Daoy (cell line): ENCODE data around the gene PXDN. TPM values are rescaled to one million over a fixed set of nuclear protein-coding genes. Genes with fewer than 3 reads are reported as not detected.

Experiments
- DNase-seq: peaks from one replicate; pipeline ENCODE4 v3.0.0-alpha.2; 2015; ENCODE audit warnings: low read depth
- total RNA-seq: library from RNA; depleted of rRNA; stranded (reverse); fragments of >200 nt; shearing (Covaris generic); gene quantifications from 2 replicates; pipeline ENCODE4 v1.2.3, GENCODE V29; 2014

PXDN gene
- total RNA-seq, 1 experiment from 2014 or later = 173 TPM

DNA sequence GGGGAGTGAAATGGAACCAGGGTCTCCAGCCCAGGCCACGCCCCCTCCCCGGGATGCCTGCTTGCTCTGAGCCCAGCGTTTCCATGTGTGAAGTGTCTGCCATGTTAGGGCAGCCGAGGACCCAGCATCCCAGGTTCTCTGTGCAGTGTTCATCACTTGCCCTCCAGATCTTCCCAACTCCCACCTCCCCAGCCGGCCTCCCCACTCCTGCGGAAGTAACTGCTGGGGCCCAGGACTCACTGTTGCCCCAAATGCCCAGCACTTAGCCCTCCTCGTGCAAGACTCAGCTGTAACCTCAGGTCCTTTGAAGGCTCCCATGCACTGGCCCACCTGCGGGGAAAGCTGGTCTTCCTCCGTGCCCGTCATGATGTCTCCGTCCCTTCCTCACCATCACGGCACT lies 9.7 kb upstream of the PXDN start:
- no peak for DNase-seq

DNA sequence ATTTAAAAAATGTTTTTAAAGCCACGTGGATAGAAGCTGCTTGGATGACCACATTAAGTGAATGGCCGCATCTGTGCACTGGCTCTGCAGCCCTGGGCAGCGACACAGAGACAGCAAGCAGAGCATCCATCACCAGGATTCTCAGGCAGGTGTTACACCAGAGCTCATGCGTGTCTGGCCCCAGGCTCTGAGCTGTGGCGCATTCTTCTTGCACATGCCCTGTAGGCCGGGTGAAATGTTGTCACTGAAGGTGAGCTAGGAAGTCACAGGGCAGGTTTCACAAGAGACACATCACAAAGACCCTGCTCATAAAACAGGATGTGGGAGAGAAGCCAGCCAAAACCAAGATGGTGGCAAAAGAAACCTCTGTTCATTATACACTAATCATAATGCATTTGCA lies 8.4 kb upstream of the PXDN start:
- DNase-seq = no peak

DNA sequence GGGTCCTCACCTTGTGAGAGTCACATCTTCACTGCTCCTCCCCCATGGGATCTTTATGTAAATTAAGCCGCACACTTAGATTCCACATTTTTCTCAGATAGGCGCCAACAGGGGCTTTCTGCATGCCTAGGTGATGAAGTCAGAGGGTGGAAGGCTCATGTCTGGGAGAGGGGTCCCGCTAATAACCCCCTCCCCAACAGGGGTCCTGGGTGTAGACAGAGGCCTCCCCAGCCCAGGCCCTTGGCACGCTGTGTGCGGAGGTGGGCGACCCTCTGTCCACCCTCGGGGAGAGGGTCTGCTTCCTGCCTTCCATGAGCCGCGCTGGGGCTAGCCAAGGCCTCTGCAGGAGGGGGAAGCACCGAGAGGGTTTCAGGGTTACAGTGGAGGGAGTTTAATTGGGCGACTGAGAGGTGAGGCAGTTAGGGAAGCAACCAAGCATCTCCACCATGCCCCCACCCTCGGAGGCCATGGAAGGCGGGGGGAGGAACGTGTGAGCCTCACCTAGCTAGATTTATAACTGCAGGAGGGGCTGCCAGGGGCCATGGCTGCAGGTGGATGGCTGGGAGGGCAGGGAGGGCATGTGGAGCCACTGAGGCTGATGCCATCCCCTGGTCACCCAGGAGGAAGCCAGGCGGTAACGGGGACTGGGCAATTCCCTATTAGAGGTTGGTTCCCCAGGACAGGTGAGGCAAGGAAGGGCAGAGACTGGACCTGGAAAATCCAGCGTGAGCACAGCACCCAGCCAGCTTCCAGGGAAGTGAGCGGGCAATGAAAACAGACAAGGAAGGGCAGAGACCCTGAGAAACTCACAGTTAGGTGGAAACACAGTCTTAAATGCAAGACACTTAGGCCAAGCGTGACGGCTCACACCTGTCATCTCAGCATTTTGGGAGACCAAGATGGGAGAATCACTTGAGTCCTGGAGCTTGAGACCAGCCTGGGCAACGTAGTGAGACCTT lies 7.7 kb upstream of the PXDN start:
- DNase-seq = no peak

DNA sequence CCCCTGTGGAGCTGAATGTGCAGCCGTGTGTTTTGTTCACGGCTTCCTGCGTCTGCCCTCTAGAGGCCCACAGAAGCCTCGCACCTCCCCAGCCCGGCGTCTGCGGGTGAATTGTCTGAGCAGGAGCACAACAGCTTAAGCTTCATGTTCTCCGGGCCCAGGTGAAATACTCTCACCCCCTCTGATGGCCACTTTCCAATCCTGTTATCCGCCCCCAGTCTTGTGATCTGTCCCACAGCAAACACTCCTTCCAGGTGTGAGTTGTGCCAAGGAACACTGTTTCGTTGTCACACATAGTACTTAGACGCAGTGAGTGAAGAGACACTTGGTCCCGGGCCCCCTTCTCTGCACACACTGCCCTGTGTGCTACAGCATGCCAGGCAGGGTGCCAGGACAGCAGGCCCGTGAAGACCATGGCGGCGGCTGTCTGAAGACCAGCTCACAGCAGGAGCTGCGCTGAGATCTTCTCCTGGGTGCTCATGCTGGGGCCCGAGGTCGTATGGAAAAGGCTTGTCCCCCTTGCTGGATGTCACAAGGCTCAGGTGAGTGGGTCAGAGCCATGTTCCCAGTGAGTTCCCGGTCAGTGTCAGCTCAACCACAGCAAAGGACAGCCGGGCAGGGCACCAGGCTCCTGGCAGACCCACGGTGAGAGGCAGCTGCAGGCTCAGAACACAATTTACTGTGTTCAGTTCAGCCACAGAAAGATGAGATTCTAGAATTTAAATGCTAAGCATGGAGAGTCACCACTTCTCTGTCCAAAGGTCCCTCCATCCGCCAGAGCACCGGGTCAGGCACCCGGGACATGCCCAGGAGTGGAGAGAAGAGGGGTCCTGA lies 6.8 kb upstream of the PXDN start:
- peak; percentile 89 for DNase-seq

DNA sequence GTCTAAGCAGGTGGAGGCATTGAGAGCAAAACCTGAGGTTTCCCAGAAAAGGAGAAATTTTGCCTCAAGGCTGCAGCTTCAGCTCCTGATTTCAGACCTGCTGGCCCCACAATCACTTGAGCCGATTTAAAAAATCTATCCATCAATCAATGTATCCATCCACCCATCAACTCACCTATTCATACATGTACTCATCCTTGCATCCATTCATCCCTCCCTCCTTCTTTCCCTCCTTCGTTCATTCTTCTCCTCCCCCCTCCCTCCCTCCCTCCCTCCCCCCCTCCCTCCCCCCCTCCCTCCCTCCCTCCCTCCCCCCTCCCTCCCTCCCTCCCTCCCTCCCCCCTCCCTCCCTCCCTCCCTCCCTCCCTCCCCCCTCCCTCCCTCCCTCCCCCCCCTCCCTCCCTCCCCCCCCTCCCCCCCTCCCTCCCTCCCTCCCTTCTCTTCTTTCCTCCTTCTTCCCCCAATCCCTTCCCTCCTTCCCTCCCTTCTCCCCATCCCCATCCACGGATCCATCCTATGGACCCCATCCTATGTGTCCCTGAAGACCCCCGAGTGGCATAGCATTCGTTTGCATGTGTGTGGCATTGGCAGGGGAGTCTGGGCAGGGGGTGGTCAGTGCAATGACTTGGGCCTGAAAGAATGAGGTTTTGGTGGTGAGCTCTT lies 6.1 kb upstream of the PXDN start:
- no peak for DNase-seq

DNA sequence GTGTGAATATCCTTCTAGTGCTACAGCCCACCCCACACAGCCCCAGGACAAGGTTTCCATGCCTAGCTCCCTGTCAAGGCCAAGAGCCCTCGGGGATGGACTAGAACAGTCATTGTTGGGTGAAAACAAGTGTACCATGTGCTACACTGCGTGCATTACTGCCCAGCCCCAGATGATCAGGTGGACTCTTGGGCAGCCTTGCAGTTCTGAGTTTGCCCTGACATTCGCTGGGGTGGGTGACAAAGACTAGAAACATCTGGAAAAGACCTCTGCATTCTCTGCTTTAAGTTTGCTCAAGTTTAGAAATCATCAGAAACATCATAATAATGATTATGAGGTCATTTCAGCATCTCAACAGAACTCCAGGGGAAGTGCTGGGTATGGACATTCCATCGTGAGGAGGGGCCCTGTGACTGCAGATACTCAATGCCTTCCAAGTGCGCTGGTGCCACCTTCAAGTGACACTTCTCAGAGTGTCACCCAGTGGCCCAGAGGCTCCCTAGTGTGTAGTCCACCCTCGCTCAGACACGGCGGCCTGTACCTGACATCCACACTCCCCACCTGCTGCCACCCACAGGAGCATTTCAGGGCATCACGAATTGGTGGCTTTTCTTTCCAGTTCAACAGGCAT lies 5.3 kb upstream of the PXDN start:
- no peak for DNase-seq

DNA sequence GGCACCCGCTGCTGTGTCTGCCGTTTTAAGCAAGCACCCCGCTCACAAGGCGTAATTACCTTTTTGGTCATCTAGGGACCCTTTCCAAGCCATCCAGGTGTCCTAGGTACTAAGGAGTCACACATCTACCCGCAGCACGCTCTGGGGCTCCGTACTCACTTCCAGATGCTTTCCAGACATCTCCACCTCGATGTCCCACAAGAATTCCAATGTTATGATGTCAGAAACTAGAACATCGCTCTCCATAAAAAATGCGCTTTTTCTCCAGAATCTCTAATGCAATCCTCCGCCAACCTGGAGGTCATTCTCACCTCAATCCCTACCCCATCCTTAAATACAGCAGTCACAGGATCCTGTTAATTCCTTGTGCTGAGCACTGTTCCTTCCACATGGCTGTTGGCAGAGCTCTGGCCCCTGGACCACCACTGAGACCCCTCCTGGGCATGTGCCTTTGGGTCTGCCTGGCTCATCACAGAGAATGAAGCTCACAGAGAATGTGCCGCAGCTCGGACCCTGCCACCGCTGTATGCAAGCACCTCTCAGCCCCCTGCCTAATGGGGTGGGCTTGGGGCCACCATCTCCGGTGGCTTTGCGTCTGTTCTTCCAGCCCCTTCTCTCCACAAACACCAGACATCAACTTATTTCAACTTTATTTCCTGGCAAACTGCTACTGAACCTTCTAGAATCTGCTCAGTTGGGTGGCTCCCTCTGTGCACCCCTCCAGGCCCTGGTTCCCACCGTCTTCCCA lies 4.6 kb upstream of the PXDN start:
- no peak for DNase-seq

DNA sequence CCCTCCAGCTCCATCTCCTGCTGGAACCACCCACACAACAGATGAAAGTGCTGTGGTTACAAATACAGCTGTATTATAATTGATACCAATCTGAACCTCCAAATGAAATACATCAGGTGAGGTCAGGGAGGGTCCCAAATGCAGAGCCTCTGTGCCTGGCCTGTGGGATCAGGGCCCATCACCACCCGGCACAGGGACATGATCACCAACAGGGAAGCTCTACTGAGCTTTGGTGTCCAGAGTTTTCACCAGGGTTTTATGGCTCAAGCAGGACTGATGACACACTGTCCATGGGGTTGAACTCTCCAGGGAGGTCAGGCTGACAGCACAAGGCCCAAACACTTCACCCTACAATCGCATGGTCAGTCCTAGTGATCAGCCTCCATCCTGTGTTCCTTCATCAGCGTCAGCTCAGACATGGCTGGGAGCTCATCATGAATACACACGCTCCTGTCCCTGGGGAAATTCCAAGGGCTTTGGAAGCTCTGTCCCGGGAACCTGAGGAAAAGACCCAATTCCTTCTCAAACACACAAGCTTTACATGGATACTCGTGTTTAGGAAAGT lies 3.9 kb upstream of the PXDN start:
- DNase-seq = no peak

DNA sequence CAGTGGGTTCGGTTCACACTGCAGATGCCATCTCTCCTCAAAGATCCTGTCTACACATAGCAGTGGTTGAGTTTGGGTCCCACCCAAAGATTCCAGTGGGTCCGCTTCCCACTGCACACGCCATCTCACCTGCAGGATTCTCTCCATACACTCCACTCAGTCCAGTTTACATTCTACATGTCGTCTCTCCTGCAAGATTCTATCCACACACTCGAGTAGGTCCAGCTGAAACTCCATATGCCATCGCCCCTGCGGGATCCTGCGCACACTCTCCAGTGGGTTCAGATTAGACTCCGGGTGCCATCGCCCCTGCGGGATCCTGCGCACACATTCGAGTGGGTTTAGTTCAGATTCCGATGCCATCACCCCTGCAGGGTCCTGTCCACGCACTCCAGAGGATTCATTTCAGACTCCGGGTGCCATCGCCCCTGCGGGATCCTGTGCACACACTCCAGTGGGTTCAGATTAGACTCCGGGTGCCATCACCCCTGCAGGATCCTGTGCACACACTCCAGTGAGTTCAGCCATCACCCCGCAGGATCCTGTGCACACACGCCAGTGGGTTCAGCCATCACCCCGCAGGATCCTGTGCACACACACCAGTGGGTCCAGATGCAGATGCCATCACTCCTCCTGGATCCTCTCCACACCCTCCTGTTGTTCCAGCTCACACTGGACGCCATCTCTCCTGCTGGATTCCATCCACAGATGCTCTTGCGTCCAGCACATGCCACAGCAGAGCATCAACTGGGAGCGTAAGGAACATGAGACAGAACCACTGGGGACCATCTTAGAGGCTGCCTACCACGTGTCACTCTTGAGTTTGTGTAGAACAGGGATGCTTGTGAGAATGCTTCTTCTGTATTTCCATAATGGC lies 3.0 kb upstream of the PXDN start:
- DNase-seq = no peak

DNA sequence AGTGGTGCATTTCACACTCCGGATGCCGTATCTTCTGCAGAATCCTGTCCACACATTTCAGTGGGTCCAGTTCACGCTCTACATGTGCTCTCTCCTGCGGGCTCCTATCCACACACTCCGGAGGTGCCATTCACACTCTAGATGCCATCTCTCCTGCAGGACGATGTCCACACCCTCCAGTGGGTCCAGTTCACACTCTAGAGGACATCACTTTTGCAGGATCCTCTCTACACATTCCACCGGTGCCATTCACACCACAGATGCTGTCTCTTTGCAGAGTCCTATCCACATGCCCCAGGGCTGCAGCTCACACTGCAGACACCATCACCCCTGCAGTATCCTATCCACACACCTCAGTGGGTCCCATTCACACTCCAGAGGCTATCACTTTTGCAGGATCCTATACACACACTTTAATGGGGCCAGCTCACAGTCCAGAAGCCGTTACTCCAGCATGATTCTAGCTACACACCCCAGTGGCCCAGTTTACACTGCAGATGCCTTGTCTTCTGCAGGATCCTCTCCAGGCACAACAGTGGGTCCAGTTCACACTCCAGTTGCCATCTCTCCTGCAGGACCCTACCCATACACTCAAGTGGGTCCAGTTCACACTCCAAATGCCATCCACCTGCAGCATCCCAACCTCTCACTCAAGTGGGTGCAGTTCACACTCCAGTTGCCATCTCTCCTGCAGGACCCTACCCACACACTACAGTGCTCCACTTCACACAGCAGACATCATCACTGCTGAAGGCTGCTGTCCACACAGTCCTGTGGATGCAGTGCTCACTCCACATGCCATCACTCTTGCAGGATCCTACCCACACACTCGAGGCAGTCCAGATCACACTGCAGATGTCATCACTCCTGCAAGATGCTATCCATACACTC lies 2.1 kb upstream of the PXDN start:
- DNase-seq = no peak

DNA sequence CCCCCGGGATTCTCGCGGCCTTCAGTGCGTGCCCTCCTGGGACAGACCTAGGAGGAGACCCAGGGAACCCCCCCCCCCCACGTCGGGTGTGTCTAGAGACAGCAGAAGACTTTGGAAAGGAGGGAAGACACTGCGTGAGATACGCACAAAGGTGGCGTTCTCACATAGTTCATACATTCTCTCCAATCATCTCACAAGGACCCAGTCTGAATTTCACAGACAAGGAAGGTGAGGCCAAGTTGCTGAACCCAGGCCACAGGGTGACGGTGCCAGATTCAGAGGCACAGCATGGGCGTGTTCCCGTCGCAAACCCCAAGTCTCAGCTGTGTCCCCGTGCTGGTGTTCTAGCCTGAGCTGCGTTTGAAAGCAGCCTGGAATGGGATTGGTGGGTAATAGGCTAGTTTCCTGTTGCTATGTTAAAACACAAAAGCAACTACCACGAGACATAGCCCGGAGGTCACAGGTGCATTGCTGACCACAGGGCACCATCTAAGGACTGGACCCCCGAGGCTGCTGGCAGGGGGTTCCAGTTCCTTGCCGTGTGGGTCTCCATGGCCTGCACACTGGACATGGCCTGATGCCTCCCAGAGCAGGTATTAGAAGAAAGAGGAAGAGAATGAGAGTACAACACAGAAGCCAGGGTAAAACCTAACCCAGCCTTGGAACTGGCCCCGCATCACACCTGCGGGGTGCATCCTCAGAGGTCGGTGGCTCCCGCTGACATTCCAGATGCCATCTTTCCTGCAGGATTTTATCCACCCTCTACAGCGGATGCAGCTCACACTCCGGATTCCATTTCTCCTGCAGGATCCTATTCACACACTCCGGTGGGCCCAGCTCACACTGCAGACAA lies 1.1 kb upstream of the PXDN start:
- no peak for DNase-seq

DNA sequence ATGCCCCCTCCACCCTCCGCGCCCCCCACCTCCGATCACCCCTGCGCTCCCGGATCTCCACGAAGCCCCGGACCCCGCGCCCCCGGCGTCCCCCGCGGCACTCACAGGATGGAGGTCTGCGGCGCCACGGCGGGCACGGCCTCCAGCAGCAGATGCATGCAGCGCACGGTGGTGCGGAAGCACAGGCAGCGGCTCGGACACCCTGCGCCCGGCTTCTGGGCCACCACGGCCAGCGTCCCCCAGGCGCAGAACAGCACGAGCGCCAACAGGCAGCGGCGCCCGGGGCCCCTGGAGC lies 217 bp downstream of the PXDN start:
- DNase-seq = no peak

DNA sequence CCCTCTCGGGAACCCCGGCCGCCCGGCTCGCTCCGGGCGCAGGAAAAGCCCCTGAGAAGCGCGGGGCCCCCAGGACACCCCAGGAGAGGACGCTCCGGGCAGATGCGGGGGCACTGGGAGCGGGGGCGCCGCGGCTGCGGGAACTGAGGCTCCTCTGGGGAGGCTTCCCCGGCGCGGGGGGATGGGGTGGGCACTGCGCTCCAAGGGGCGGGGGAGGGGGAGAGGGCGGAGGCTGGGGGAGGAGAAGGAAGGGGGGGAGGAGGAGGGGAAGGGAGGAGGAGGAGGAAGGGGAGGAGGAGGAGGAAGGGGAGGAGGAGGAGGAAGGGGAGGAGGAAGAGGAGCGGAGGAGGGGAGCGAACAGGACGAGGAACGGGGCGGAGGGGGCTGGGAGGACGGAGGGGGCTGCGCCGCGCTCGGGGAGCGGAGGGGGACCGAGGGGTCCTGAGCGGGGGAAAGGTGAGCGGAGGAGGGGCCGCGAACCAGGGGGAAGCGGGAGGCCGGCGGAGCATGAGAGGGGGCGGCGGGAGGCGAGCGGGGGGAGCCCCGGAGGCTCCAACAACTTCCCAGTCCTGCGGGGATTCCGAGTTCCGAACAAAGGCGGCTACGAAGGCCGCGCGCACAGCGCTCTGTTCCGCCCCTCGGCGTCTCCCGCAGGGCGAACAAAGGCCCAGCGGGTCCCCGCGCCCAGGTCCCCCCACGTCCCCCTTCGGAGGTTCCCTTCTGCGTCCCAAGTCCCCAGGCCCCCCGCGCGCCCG lies 742 bp downstream of the PXDN start:
- DNase-seq = peak; percentile 74

DNA sequence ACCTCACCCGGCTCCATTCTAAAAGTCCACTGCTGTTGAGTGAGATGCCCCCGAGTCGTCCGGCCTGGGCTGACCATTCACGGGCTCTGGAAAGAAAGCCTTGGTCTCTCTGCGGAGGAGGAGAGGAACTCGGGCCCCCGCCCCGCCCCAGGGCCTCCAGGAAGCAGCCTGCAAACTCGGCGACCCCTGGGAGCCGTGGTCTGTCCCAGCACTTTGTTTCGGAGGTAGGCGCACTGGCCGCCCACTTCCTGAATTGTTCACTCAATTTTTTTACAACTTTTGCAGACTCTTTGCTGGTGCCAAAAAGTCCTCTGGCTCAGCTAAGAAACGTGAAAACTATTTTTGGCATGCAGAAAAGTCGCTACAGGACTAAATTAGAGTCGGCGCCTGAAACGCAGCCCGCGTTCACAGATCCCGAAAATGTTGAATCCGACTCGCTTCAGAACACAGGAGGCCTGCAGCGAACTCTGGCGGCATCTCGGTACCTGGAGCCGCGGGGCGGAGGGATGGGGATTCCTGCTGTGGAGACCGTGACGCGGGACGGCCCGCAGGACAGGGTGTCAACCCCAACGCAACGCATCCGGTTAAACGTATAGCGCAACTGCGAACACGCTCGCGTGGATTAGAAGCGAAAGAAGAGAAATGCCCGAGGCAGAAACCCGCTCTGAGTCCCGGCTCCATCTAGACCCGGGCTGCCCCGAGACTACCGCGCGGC lies 1.5 kb downstream of the PXDN start:
- peak; percentile 91 for DNase-seq

DNA sequence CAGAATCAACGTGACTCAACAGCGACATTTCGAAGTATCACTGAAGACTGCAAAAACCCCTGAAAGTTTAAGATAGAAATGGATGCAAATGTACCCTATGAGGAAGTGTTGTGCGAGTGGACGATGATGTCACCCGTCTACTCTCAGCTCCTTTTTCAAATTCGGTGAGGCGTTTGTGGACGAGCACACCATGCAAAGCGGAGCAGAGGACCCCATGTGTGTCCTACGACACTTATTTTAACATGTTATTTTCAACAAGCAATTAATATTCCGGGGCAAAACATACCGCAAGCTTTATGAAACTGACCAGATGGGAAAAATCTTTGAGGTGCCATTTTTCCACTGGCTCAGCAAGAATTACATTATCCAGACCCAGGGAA lies 2.0 kb downstream of the PXDN start:
- no peak for DNase-seq

DNA sequence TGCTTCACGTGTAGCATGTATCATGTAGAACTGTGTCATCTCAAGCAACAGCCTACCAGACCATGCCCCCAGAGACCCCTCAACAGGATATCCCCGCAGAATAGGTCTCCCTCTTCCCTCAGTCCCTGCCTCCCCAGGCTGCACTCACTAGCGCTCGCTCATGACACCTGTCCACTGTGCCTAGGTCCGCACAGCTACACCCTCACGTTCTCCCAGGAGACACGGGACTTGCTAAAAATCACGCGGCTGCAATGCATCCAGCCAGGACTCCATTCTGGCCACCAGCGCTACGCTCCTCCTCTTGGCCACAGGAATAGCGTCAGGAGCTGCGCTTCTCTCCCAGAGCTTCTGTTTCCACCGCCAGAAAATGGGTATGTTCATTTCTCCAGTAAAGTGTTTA lies 2.5 kb downstream of the PXDN start:
- DNase-seq = no peak
